K562 (cell line): ENCODE results near the gene NOC4L. TPM values are rescaled to one million over a fixed set of nuclear protein-coding genes. Genes with fewer than 3 reads are reported as not detected.

Experiments used
- ATAC-seq: fragments of 200-7000 bp; cut with Tn5 transposase; 3 replicates; pipeline ENCODE4 v1.9.1; 2020; ENCODE audit warnings: moderate library complexity
- BruUV-seq: library from RNA; stranded (reverse); fragments of 400-500 nt; replicated peaks from 2 replicates; lab custom pipeline; 2021; lab: Mats Ljungman, UMichigan
- CTCF ChIA-PET: fragments of 300-600 bp; formaldehyde crosslinking; extraction: SDS; loops from one replicate; lab custom pipeline; 2021; ENCODE audit warnings: low intra/inter-chr PET ratio; lab: Yijun Ruan, JAX
- POLR2A ChIA-PET: fragments of 300-600, 350-650 bp; sonication (Branson Sonifier 250); formaldehyde crosslinking; extraction: SDS; loops from one replicate; lab custom pipeline; 2021; ENCODE audit warnings: antibody characterized with exemption, inconsistent platforms; lab: Yijun Ruan, JAX
- DNase-seq, 4 experiments: peaks; one replicate each; pipeline versions ENCODE4 v3.0.0 to v3.0.0-alpha.2; 2011 to 2018; ENCODE audit warnings: low spot score in 3 of 4, mixed read lengths in 3 of 4; ENCODE audit errors: extremely low read depth in 1 of 4
- FAIRE-seq: peaks from 2 replicates; lab custom pipeline; 2011; peaks lifted over from hg19 to GRCh38; lab: Jason Lieb, UNC
- H2AFZ ChIP-seq: 2 replicates; pipeline ENCODE4 v1.6.0; 2011; ENCODE audit warnings: low read depth, low read length, control low read depth, inconsistent platforms
- H3K27ac ChIP-seq: fragments of 200-600 bp; 3 replicates; pipeline ENCODE4 v1.8.0; 2011; ENCODE audit warnings: low read depth, mild to moderate bottlenecking, control low read depth, inconsistent platforms, low read length, moderate library complexity, mixed read lengths; ENCODE audit errors: extremely low read depth
- H3K27me3 ChIP-seq, 2 experiments: fragments of 300-600 bp in 1 of 2; 2 replicates in 1 of 2; 3 replicates in 1 of 2; pipeline versions ENCODE4 v1.6.0 to v1.8.0; 2011; ENCODE audit warnings: inconsistent platforms in 2 of 2, low read length in 2 of 2, mild to moderate bottlenecking in 1 of 2, mixed read lengths in 1 of 2, moderate library complexity in 1 of 2; ENCODE audit not compliant: control insufficient read depth in 2 of 2, insufficient read depth in 2 of 2
- H3K36me3 ChIP-seq: fragments of 300-600 bp; 3 replicates; pipeline ENCODE4 v1.8.0; 2011; ENCODE audit warnings: mild to moderate bottlenecking, low read length, inconsistent platforms; ENCODE audit not compliant: control insufficient read depth, insufficient read depth
- H3K4me1 ChIP-seq, 2 experiments: fragments of 200-600 bp in 1 of 2; replicated peaks in 1 of 2; 2 replicates in 1 of 2; 3 replicates in 1 of 2; pipeline versions ENCODE4 v1.5.1 to v1.8.0; 2011; ENCODE audit warnings: inconsistent platforms in 2 of 2, low read length in 2 of 2, mild to moderate bottlenecking in 1 of 2, mixed read lengths in 1 of 2, moderate library complexity in 1 of 2; ENCODE audit not compliant: control insufficient read depth in 2 of 2, insufficient read depth in 2 of 2
- H3K4me2 ChIP-seq: 2 replicates; pipeline ENCODE4 v1.6.1; 2011; ENCODE audit warnings: low read length, control low read depth, inconsistent platforms, mixed read lengths; ENCODE audit not compliant: insufficient read depth
- H3K4me3 ChIP-seq: fragments of 200-600 bp; sonication (generic), shearing (Covaris generic); 2 replicates; pipeline ENCODE4 v1.5.1; 2016; ENCODE audit warnings: control low read depth, inconsistent platforms
- H3K79me2 ChIP-seq: fragments of 200-600 bp; 3 replicates; pipeline ENCODE4 v1.8.0; 2011; ENCODE audit warnings: low read length, inconsistent platforms; ENCODE audit not compliant: control insufficient read depth, insufficient read depth
- H3K9ac ChIP-seq, 2 experiments: 2 replicates each; pipeline versions ENCODE4 v1.6.0 to v1.6.1; 2011; ENCODE audit warnings: low read depth in 2 of 2, low read length in 2 of 2, control low read depth in 1 of 2, inconsistent platforms in 1 of 2, mild to moderate bottlenecking in 1 of 2, mixed read lengths in 1 of 2; ENCODE audit not compliant: insufficient read depth in 1 of 2
- H3K9me1 ChIP-seq: one replicate; pipeline ENCODE4 v1.6.0; 2011; ENCODE audit warnings: inconsistent platforms, mild to moderate bottlenecking, low read length, moderate library complexity; ENCODE audit not compliant: control insufficient read depth, insufficient read depth
- H3K9me3 ChIP-seq: replicated peaks from 2 replicates; pipeline ENCODE4 v1.5.1; 2011; ENCODE audit warnings: low read depth, low read length, inconsistent platforms; ENCODE audit not compliant: control insufficient read depth, insufficient read depth
- H4K20me1 ChIP-seq: replicated peaks from 2 replicates; pipeline ENCODE4 v1.6.1; 2011; ENCODE audit warnings: low read length, inconsistent platforms, mixed read lengths; ENCODE audit not compliant: control insufficient read depth, insufficient read depth
- ATF7 ChIP-seq: fragments of 450-650 bp; IDR thresholded peaks from 2 replicates; pipeline ENCODE4 v1.7.1; 2014; ENCODE audit warnings: mild to moderate bottlenecking, moderate library complexity
- BCOR ChIP-seq: fragments of 450-650 bp; IDR thresholded peaks from 2 replicates; pipeline ENCODE4 v1.6.1; 2016
- DMBX1 ChIP-seq: fragments of 250-450 bp; sonication (Bioruptor Pico); IDR thresholded peaks from 2 replicates; pipeline ENCODE4 v1.8.0; 2022; ENCODE audit warnings: inconsistent platforms, mild to moderate bottlenecking, moderate library complexity, borderline replicate concordance
- GATAD2A ChIP-seq: fragments of 450-650 bp; IDR thresholded peaks from 2 replicates; pipeline ENCODE4 v1.6.1; 2017
- HCFC1 ChIP-seq: IDR thresholded peaks from 2 replicates; pipeline ENCODE4 v1.6.1; 2012; ENCODE audit warnings: low read depth, low read length, improper control_type of control experiment
- IFI16 ChIP-seq: fragments of 250-450 bp; sonication (Bioruptor Pico); IDR thresholded peaks from 2 replicates; pipeline ENCODE4 v2.1.2; 2022; ENCODE audit warnings: mild to moderate bottlenecking, inconsistent platforms
- SMARCB1 ChIP-seq: IDR thresholded peaks from 2 replicates; pipeline ENCODE4 v1.6.1; 2011; ENCODE audit warnings: improper control_type of control experiment, low read depth; ENCODE audit not compliant: insufficient read length
- TCF3 ChIP-seq: sonication (generic); formaldehyde crosslinking; IDR thresholded peaks from 2 replicates; pipeline ENCODE4 v1.4.0; 2020; ENCODE audit warnings: mild to moderate bottlenecking, missing genetic modification reagents
- YBX1 ChIP-seq: fragments of 450-650 bp; IDR thresholded peaks from 2 replicates; pipeline ENCODE4 v1.7.1; 2016; ENCODE audit warnings: mild to moderate bottlenecking
- ZNF217 ChIP-seq: sonication (generic); formaldehyde crosslinking; IDR thresholded peaks from 2 replicates; pipeline ENCODE4 v1.8.0; 2022; ENCODE audit warnings: mild to moderate bottlenecking, missing genetic modification reagents
- WGBS: fragments of 100-300 bp; shearing (Covaris generic); methylation state at CpG from one replicate; pipeline ENCODE4 v1.1.6; 2016; ENCODE audit warnings: low coverage, mixed read lengths; ENCODE audit not compliant: insufficient coverage; ENCODE audit errors: missing lambda C conversion rate; 5-methylcytosine and 5-hydroxymethylcytosine counted together
- in situ Hi-C: fragments of 300-500 bp; cut with MboI; formaldehyde crosslinking; loops from 4 replicates; pipeline ENCODE4 v1.15.0; 2018; ENCODE audit warnings: inconsistent platforms, mixed read lengths
- intact Hi-C: fragments of 100-400 bp; cut with micrococcal nuclease; formaldehyde crosslinking; loops from 2 replicates; pipeline ENCODE4 v1.14.2; 2022
- polyA plus RNA-seq, 8 experiments: library from polyadenylated mRNA; depleted of rRNA in 4 of 8; stranded (reverse) in 5 of 8; unstranded in 3 of 8; fragments of >200 nt; fragmentation: Nextera tagmentation in 2 of 8; fragmentation: Illumina TruSeq in 1 of 8; extraction: Ambion mirVana in 2 of 8; extraction: Trizol in 1 of 8; gene quantifications; 2 replicates each; pipeline versions ENCODE4 v1.2.1 to v1.2.3, GENCODE V29; 2011 to 2014; ENCODE audit warnings: inconsistent platforms in 1 of 8, missing spikeins in 1 of 8
- total RNA-seq, 7 experiments: library from RNA; depleted of rRNA in 6 of 7; stranded (reverse); fragments of >200 nt in 6 of 7; fragmentation: Illumina TruSeq in 2 of 7; extraction: Trizol in 2 of 7; gene quantifications; 2 replicates each; pipeline versions ENCODE4 v1.2.1 to v1.2.3, GENCODE V29; 2011 to 2021; ENCODE audit warnings: low replicate concordance in 1 of 7
- TF ChIP-seq, protein P1 (sequence below), 2 experiments: fragments of 150-350 bp in 1 of 2; IDR thresholded peaks; 2 replicates each; pipeline ENCODE4 v1.6.1; 2012 to 2016; ENCODE audit warnings: low read depth in 2 of 2, low read length in 2 of 2, mild to moderate bottlenecking in 1 of 2, moderate library complexity in 1 of 2
- TF ChIP-seq, protein P2 (sequence below): fragments of 250-450 bp; sonication (Bioruptor Pico); IDR thresholded peaks from 2 replicates; pipeline ENCODE4 v1.4.0; 2020; ENCODE audit warnings: borderline replicate concordance

The NOC4L gene
- total and polyA plus RNA-seq, 9 of the 15 experiments (the other 6 are each of a cell fraction or from before 2014, with no cell fraction given) = 1.3 to 77.0 (median 20.0) TPM

DNA sequence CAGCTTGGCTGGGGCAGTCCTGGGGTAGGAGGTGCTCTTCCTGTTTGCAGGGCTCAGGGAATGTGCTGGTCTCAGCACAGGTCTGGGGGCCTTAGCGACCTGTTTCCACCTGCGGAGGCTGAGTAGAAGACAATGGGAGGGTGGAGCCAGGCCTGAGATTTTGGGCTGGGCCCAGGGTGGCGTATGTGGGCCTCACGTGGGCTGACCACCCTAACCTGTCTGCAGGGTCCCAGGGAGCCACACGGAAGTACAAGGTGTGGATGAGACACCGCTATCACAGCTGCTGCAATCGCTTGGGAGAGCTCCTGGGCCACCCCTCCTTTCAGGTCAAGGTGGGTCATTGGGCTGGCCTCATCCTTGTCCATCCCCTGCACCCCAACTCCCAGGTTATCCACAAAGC is 1.1 kb downstream of the NOC4L start (continued):
- TF ChIP-seq, protein P1, sequence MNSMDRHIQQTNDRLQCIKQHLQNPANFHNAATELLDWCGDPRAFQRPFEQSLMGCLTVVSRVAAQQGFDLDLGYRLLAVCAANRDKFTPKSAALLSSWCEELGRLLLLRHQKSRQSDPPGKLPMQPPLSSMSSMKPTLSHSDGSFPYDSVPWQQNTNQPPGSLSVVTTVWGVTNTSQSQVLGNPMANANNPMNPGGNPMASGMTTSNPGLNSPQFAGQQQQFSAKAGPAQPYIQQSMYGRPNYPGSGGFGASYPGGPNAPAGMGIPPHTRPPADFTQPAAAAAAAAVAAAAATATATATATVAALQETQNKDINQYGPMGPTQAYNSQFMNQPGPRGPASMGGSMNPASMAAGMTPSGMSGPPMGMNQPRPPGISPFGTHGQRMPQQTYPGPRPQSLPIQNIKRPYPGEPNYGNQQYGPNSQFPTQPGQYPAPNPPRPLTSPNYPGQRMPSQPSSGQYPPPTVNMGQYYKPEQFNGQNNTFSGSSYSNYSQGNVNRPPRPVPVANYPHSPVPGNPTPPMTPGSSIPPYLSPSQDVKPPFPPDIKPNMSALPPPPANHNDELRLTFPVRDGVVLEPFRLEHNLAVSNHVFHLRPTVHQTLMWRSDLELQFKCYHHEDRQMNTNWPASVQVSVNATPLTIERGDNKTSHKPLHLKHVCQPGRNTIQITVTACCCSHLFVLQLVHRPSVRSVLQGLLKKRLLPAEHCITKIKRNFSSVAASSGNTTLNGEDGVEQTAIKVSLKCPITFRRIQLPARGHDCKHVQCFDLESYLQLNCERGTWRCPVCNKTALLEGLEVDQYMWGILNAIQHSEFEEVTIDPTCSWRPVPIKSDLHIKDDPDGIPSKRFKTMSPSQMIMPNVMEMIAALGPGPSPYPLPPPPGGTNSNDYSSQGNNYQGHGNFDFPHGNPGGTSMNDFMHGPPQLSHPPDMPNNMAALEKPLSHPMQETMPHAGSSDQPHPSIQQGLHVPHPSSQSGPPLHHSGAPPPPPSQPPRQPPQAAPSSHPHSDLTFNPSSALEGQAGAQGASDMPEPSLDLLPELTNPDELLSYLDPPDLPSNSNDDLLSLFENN (IDR thresholded peaks at IDR 0.05; ENCODE audit: low read depth in 2 of 2, low read length in 2 of 2) = no peak
- no peak for TF ChIP-seq GATAD2A

DNA sequence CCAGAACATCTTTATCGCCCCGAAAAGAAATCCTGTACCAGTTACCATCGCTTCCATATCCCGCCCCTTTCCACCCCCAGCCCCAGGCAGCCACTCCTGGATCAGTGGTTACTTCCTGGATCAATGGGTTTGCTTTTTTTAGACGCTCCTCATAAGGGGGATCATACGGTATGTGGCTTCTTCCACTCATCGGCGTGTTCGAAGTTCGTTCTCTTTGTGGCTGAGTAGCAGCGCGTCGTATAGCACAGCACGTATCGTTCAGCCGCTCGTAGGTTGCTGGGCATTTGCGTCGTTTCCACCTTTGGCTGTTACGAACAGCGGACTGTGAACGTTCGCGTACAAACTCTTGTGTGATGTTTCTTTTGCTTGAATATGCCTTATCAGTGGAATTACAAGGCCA is 1.8 kb downstream of the NOC4L start:
- FAIRE-seq (no peak), DNase-seq (no peak), ATAC-seq (no peak)
- POLR2A ChIA-PET = interaction anchor here (0.5 kb wide), 1 partner anchor 194 kb away, joined by 3 read pairs; no protein-coding TSS in a partner anchor
- Histone ChIP-seq H3K4me1 (peaks cover 11 to 51% of the 10 kb centered on the region in 2 experiments; a peak in 4 of 5 replicates), H3K27ac (no peak overlapping the region), H2AFZ (no peak overlapping the region), H3K9ac (no peak overlapping the region), H3K9me3 (no peaks in the 10 kb centered on the region), H3K4me3 (no peak overlapping the region), H3K36me3 (peaks cover 55% of the 10 kb centered on the region; the same call in 2 of the 3 replicates), H4K20me1 (no peaks in the 10 kb centered on the region), H3K27me3 (no peaks in the 10 kb centered on the region), H3K9me1 (peaks cover 4% of the 10 kb centered on the region), H3K79me2 (peaks cover 58% of the 10 kb centered on the region), H3K4me2 (no peak overlapping the region)
- intact Hi-C loops = no loop called here
- CTCF ChIA-PET = no interaction called here
- WGBS = 96% methylated on average over 11 of the region's 24 CpGs
- no TSS peak for BruUV-seq
- in situ Hi-C loops = no loop called here
- TF ChIP-seq YBX1 (no peak), BCOR (no peak), TCF3 (CRISPR knock-in tag) (no peak), SMARCB1 (no peak), DMBX1 (CRISPR knock-in tag) (no peak), ATF7 (no peak), HCFC1 (no peak), ZNF217 (CRISPR knock-in tag) (no peak), IFI16 (CRISPR knock-in tag) (no peak)
- TF ChIP-seq, protein P2, sequence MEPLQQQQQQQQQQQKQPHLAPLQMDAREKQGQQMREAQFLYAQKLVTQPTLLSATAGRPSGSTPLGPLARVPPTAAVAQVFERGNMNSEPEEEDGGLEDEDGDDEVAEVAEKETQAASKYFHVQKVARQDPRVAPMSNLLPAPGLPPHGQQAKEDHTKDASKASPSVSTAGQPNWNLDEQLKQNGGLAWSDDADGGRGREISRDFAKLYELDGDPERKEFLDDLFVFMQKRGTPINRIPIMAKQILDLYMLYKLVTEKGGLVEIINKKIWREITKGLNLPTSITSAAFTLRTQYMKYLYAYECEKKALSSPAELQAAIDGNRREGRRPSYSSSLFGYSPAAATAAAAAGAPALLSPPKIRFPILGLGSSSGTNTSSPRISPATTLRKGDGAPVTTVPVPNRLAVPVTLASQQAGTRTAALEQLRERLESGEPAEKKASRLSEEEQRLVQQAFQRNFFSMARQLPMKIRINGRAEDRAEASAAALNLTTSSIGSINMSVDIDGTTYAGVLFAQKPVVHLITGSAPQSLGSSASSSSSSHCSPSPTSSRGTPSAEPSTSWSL = no peak
